Skeletal muscle satellite cell (primary cell): Measurements from ENCODE around the gene SCYL1.
"Not testable (repeated sequence)": the region's sequence is repeated elsewhere in the genome, so short reads cannot be mapped to it uniquely, and the experiment has no call there.

Experiments
- H3K27me3 ChIP-seq: 2 replicates; pipeline ENCODE4 v1.7.0; 2013; ENCODE audit warnings: low read length; ENCODE audit not compliant: control insufficient read depth, insufficient read depth
- H3K36me3 ChIP-seq: 2 replicates; pipeline ENCODE4 v1.7.0; 2013; ENCODE audit warnings: mild to moderate bottlenecking, control low read depth, low read length; ENCODE audit not compliant: insufficient read depth
- H3K4me1 ChIP-seq: 2 replicates; pipeline ENCODE4 v1.7.0; 2013; ENCODE audit warnings: low read length; ENCODE audit not compliant: control insufficient read depth, insufficient read depth
- H3K4me2 ChIP-seq: 2 replicates; pipeline ENCODE4 v1.7.0; 2013; ENCODE audit warnings: mild to moderate bottlenecking, low read length
- H3K4me3 ChIP-seq: 2 replicates; pipeline ENCODE4 v1.7.0; 2013; ENCODE audit warnings: low read length
- H3K9ac ChIP-seq: 2 replicates; pipeline ENCODE4 v1.7.0; 2013; ENCODE audit warnings: mild to moderate bottlenecking, low read depth, low read length, moderate library complexity
- H3K9me3 ChIP-seq: replicated peaks from 2 replicates; pipeline ENCODE4 v1.7.0; 2013; ENCODE audit warnings: mild to moderate bottlenecking, control low read depth, low read length

The SCYL1 gene

DNA sequence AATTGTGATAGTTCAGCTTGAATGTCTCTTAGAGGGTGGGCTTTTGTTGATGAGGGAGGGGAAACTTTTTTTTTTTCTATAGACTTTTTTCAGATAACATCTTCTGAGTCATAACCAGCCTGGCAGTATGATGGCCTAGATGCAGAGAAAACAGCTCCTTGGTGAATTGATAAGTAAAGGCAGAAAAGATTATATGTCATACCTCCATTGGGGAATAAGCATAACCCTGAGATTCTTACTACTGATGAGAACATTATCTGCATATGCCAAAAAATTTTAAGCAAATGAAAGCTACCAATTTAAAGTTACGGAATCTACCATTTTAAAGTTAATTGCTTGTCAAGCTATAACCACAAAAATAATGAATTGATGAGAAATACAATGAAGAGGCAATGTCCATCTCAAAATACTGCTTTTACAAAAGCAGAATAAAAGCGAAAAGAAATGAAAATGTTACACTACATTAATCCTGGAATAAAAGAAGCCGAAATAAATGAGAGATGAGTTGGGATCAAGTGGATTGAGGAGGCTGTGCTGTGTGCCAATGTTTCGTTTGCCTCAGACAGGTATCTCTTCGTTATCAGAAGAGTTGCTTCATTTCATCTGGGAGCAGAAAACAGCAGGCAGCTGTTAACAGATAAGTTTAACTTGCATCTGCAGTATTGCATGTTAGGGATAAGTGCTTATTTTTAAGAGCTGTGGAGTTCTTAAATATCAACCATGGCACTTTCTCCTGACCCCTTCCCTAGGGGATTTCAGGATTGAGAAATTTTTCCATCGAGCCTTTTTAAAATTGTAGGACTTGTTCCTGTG, 22.1 kb upstream of the SCYL1 start:
- Histone ChIP-seq H3K27me3 (no peaks in the 10 kb centered on the region), H3K4me2 (peak overlapping the region; percentile 76), H3K9ac (peak overlapping the region; percentile 96), H3K4me1 (peaks cover 16% of the 10 kb centered on the region), H3K36me3 (peaks cover 69% of the 10 kb centered on the region), H3K9me3 (no peaks in the 10 kb centered on the region), H3K4me3 (peak overlapping the region; percentile 88)

- no peaks in the 10 kb centered on the region for H3K9me3 ChIP-seq
- H3K4me3 ChIP-seq: peak overlapping the region; percentile 88
- peaks cover 69% of the 10 kb centered on the region for H3K36me3 ChIP-seq
- H3K4me1 ChIP-seq: peaks cover 9% of the 10 kb centered on the region
- H3K4me2 ChIP-seq: peak overlapping the region; percentile 76
- peak overlapping the region; percentile 96 for H3K9ac ChIP-seq
- no peaks in the 10 kb centered on the region for H3K27me3 ChIP-seq
Measured at GRCh38 chr11:65503368-65503948, 21.4 kb upstream of the SCYL1 start.

DNA sequence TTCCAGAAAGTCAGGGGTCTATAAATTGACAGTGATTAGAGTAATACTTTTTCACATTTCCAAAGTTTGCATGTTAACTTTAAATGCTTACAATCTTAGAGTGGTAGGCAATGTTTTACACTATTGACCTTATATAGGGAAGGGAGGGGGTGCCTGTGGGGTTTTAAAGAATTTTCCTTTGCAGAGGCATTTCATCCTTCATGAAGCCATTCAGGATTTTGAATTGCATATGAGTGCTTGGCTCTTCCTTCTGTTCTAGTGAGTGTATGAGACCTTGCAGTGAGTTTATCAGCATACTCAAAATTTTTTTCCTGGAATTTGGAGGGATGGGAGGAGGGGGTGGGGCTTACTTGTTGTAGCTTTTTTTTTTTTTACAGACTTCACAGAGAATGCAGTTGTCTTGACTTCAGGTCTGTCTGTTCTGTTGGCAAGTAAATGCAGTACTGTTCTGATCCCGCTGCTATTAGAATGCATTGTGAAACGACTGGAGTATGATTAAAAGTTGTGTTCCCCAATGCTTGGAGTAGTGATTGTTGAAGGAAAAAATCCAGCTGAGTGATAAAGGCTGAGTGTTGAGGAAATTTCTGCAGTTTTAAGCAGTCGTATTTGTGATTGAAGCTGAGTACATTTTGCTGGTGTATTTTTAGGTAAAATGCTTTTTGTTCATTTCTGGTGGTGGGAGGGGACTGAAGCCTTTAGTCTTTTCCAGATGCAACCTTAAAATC, 20.8 kb upstream of the SCYL1 start:
- Histone ChIP-seq H3K9ac (peak overlapping the region; percentile 96), H3K4me2 (peak overlapping the region; percentile 76), H3K9me3 (no peaks in the 10 kb centered on the region), H3K27me3 (no peaks in the 10 kb centered on the region), H3K4me3 (peak overlapping the region; percentile 88), H3K4me1 (peaks cover 6% of the 10 kb centered on the region), H3K36me3 (peaks cover 69% of the 10 kb centered on the region)

DNA sequence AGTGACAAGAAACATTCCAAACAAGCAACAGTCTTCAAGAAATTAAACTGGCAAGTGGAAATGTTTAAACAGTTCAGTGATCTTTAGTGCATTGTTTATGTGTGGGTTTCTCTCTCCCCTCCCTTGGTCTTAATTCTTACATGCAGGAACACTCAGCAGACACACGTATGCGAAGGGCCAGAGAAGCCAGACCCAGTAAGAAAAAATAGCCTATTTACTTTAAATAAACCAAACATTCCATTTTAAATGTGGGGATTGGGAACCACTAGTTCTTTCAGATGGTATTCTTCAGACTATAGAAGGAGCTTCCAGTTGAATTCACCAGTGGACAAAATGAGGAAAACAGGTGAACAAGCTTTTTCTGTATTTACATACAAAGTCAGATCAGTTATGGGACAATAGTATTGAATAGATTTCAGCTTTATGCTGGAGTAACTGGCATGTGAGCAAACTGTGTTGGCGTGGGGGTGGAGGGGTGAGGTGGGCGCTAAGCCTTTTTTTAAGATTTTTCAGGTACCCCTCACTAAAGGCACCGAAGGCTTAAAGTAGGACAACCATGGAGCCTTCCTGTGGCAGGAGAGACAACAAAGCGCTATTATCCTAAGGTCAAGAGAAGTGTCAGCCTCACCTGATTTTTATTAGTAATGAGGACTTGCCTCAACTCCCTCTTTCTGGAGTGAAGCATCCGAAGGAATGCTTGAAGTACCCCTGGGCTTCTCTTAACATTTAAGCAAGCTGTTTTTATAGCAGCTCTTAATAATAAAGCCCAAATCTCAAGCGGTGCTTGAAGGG, 20.0 kb upstream of the SCYL1 start:
- peaks cover 67% of the 10 kb centered on the region for H3K36me3 ChIP-seq
- peak overlapping the region; percentile 96 for H3K9ac ChIP-seq
- H3K4me1 ChIP-seq: peaks cover 6% of the 10 kb centered on the region
- no peaks in the 10 kb centered on the region for H3K9me3 ChIP-seq
- peak overlapping the region; percentile 76 for H3K4me2 ChIP-seq
- peak overlapping the region; percentile 88 for H3K4me3 ChIP-seq
- no peaks in the 10 kb centered on the region for H3K27me3 ChIP-seq

DNA sequence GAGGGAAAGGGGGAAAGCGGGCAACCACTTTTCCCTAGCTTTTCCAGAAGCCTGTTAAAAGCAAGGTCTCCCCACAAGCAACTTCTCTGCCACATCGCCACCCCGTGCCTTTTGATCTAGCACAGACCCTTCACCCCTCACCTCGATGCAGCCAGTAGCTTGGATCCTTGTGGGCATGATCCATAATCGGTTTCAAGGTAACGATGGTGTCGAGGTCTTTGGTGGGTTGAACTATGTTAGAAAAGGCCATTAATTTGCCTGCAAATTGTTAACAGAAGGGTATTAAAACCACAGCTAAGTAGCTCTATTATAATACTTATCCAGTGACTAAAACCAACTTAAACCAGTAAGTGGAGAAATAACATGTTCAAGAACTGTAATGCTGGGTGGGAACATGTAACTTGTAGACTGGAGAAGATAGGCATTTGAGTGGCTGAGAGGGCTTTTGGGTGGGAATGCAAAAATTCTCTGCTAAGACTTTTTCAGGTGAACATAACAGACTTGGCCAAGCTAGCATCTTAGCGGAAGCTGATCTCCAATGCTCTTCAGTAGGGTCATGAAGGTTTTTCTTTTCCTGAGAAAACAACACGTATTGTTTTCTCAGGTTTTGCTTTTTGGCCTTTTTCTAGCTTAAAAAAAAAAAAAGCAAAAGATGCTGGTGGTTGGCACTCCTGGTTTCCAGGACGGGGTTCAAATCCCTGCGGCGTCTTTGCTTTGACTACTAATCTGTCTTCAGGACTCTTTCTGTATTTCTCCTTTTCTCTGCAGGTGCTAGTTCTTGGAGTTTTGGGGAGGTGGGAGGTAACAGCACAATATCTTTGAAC, 19.2 kb upstream of the SCYL1 start:
- Histone ChIP-seq H3K9me3 (no peaks in the 10 kb centered on the region), H3K27me3 (no peaks in the 10 kb centered on the region), H3K4me1 (peaks cover 9% of the 10 kb centered on the region), H3K4me2 (peak overlapping the region; percentile 76), H3K36me3 (peaks cover 59% of the 10 kb centered on the region), H3K9ac (peak overlapping the region; percentile 96), H3K4me3 (peak overlapping the region; percentile 88)

DNA sequence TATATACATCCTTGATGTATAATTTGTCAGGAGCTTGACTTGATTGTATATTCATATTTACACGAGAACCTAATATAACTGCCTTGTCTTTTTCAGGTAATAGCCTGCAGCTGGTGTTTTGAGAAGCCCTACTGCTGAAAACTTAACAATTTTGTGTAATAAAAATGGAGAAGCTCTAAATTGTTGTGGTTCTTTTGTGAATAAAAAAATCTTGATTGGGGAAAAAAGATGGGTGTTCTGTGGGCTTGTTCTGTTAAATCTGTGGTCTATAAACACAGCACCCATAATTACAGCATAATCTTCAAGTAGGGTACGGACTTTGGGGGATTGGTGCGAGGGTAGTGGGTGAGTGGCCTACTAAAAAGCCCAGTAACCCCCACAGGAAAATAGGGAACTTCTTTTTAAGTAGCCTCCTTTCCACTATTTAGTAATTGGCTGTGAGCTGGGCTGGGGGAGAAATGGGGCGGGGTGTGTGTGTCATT, 18.6 kb upstream of the SCYL1 start:
- Histone ChIP-seq H3K9ac (peak overlapping the region; percentile 96), H3K36me3 (peaks cover 52% of the 10 kb centered on the region), H3K4me3 (peak overlapping the region; percentile 88)

GRCh38 chr11:65506772-65507505, 17.9 kb upstream of the SCYL1 start:
- H3K9ac ChIP-seq: peak overlapping the region; percentile 96
- H3K36me3 ChIP-seq: peaks cover 46% of the 10 kb centered on the region
- H3K9me3 ChIP-seq: no peaks in the 10 kb centered on the region
- peak overlapping the region; percentile 76 for H3K4me2 ChIP-seq
- no peaks in the 10 kb centered on the region for H3K27me3 ChIP-seq
- peak overlapping the region; percentile 88 for H3K4me3 ChIP-seq
- H3K4me1 ChIP-seq: peaks cover 9% of the 10 kb centered on the region

More for the DNA sequence above, 18.6 kb upstream of the SCYL1 start:
- Histone ChIP-seq H3K4me1 (peaks cover 9% of the 10 kb centered on the region), H3K27me3 (no peaks in the 10 kb centered on the region), H3K4me2 (peak overlapping the region; percentile 76), H3K9me3 (no peaks in the 10 kb centered on the region)

DNA sequence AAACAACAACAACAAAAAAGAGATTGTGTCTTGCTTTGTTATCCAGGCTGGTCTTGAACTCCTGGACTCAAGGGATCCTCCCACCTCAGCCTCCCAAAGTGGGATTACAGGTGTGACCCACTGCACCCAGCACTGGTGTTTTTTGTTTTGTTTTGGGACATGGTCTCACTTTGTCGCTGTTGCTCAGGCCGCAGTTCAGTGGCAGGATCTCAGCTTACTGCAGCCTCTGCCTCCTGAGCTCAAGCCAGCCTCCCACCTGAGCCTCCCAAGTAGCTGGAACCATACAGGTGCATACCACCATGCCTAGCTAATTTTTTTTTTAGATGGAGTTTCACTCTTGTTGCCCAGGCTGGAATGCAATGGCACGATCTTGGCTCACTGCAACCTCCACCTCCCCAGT, 12.6 kb upstream of the SCYL1 start:
- H3K9me3 ChIP-seq, H3K9ac ChIP-seq, H3K36me3 ChIP-seq, H3K4me3 ChIP-seq, H3K4me1 ChIP-seq, H3K4me2 ChIP-seq, H3K27me3 ChIP-seq: not testable (repeated sequence)

DNA sequence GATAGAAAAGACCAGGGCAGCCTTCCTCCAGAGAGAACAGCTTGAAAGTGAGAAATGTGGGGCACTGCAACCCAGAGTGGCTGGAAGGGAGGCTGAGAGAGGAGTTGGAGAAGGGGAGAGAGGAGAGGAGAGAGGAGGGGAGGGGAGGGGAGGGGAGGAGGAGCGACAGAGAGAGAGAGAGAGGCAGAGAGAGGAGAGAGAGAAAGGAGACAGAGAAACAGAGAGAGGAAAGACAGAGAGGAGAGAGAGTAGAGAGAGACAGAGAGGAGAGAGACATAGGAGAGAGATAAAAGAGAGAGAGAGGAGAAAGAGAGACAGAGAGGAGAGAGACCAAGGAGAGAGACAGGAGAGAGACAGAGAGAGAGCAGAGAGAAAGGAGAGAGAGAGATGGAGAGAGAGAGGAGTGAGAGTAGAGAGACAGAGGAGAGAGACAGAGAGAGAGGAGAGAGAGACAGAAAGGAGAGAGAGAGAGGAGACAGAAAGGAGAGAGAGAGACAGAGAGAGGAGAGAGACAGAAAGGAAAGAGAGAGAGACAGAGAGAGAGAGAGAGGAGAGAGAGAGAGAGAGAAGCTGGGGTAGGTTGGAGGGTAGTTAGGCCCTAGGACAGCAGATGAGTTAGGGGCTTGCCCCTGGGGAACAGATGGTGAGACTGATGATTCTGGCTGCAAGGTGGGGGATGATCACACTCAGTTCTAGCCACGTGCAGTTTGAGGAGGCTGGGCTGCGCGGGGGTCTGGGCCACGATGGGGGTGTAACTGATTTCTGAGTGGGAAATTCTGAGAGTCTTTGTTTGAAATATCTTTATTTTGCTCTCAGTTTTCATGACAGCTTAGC, 8.5 kb upstream of the SCYL1 start:
- Histone ChIP-seq H3K4me2 (no peak overlapping the region), H3K9me3 (no peaks in the 10 kb centered on the region), H3K36me3 (no peaks in the 10 kb centered on the region), H3K4me3 (no peak overlapping the region), H3K9ac (no peak overlapping the region), H3K4me1 (no peaks in the 10 kb centered on the region), H3K27me3 (no peaks in the 10 kb centered on the region)
